NCI-H2029 (cell line): ENCODE measurements around the gene TYK2.
"Not testable (repeated sequence)": the region's sequence is repeated elsewhere in the genome, so short reads cannot be mapped to it uniquely, and the experiment has no call there.

Experiments
- DNase-seq: peaks from one replicate; lab custom pipeline; 2025; lab: John Stamatoyannopoulos, UW

The TYK2 gene

DNA sequence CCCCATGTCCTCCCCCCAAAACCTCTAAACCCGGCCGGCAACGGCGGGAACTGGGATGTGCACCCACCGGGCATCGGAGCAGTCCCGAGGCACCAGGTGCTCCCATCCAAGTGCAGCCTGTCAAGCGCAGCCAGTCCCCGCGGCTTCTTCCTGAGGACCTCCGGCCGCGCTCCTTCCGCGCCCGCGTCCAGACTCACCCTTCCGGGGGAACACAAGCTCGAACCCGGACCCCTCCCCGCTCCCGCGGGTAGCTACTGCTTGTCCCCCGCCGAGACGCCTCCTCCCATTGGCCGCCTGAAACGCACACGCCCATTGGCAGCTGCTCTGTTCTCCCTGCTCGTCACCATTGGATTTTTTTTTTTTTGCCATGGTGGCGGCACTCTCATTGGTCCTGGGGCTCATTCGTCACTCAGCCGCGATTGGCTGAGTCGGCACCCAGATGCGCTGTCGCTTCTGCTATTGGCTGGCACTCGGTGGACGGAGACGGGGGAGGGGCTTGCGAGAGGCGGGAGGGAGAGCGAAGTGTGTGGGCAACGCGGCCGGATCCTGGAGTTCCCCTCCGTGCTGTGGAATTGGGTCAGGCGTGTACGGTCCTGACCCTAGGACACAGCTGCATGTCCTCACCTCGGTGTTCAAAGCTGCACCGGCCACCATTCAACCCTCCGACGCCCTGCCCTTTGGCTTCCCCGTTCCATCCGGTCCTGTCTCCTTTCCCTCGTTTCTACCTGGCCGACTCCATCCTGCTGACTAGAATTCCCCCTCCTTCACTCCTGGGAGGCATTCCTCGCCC lies at the start of gene TYK2:
Gene TYK2, minus strand, starts transcription at position 260 of the 790 bp plus-strand sequence. CDS start 2,166 bp downstream, outside the sequence.
- peak; percentile 98 for DNase-seq

- no peak for DNase-seq
Observed at GRCh38 chr19:10428996-10429381, 48.6 kb upstream of the TYK2 start.

DNA sequence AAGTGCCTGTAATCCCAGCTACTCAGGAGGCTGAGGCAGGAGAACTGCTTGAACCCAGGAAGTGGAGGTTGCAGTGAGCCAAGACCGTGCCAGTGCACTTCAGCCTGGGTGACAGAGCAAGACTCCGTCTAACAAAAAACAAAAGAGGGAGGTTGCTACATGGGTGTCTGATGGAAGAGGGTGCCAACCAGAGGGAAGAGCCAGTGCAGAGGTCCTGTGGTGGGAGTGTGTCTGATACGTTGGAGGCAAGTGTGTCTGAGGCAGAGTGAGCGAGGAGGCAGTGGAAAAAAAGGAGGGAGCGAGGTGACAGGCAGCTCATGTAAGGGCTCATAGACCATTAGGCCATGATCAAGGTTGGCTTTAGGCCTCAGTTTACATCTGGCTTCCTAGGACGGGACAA lies 46.8 kb upstream of the TYK2 start:
- no peak for DNase-seq

DNA sequence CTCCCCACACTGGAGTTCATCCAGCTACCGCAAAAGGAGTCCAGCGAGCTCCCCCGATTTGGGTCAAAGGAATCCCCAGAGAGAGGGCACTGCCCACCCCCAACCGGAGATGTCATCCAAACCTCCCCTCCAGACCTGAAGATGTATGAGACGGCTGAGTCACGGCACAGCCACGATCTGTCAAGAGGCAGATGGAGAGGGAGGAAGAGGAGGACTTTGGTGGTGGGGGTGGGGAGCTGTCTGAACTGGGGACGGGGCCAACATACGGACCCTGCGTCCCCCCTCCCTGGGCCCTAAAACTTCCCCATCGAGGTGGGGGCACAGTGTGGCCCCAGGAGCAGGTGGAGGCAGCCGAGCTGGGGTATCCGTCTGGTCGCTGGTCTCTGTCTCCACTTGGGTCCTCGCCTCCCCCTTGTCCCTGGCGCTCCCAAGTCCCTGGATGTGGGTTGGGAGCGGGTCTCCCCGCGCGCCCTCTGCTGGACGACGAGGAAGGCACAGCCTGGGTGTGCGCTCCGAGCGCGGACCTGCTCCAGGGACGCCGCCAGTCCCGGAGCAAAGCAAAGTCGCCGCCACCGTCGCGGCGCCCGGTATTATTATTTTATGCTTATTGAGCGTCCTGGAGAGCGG lies 43.8 kb upstream of the TYK2 start:
- DNase-seq = peak; percentile 34

DNA sequence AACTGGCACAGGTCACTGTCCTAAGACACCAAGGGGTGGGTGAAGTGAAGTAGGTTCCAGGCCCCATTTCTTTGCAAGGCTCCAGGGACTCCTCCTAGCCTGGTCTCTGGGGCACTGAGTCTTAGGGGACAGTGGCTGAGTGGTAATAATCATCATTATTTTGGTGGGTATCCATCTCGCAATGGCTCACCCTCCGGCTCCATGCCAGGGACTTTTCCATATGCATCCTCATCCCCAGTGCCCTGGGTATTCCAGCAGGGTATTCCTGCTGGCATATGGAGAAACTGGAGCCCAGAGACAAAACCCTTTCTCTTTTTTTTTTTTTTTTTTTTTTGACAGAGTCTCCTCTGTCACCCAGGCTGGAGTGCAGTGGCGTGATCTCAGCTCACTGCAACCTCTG lies 42.5 kb upstream of the TYK2 start:
- no peak for DNase-seq

- no peak for DNase-seq
Observed at GRCh38 chr19:10422046-10422461, 41.7 kb upstream of the TYK2 start.

GRCh38 chr19:10421240-10422045 lies 41.1 kb upstream of the TYK2 start:
- no peak for DNase-seq

GRCh38 chr19:10420444-10421239 lies 40.3 kb upstream of the TYK2 start, which contains the start of gene PDE4A:
TSS of gene PDE4A (plus strand) at chr19:10420538. CDS start at chr19:10420765, 227 bp downstream.
- DNase-seq = no peak

- DNase-seq = no peak
Observed at GRCh38 chr19:10419646-10420443, 39.5 kb upstream of the TYK2 start.

DNA sequence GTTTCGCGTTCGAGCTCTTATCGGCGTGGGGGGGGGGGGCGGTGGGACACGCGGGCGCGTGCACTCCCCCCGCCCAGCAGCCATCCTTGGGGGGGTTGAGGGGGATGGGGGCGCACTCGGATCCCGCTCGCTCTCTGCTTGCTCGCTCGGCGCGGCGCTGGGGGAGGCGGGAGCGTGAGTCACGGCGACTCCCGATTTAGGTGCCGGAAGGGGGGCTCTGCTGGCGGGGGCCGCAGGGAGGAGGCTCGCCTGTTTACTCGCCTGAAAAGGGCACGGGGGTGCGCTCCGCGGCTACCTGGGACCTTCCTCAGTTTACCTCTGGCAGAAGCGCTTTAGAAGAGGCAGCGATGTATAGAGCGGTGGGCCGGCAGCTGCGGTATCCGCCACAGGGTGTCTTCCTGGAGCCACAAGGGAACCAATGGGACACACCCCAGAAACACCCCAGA lies 38.9 kb upstream of the TYK2 start:
- DNase-seq = no peak

- DNase-seq = no peak
Observed at GRCh38 chr19:10418485-10419199, 38.3 kb upstream of the TYK2 start.

- DNase-seq = no peak
Observed at GRCh38 chr19:10418235-10418484, 37.8 kb upstream of the TYK2 start.

DNA sequence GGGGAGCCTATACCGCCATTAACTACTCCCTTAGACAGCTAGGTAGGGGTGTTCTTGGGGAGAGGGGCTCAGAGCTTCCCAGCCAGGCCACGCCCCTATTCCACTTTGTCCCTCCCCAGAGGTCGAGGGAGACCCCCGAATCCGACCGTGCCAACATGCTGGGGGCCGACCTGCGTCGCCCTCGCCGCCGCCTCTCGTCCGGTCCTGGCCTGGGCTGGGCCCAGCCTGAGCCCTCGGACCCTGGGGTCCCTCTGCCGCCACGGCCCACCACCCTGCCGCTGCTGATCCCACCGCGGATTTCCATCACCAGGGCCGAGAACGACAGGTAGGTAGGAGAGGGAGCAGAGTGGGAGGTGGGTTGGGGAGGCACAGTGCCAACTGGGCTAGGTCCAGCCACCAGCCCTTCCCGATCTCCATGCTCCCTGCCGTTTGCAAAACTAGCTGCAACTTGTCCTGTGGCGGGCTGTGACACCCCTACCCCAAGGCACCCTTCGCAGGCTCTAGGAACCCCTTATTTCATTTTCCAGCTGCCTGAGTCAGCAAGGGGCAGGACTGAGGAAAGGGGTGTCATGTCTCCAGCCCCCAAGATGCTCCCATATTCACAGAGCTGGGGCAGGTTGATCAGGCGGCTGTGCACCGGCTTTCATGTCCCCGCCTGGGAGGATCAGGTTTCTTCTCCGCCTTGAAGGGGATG lies 37.3 kb upstream of the TYK2 start:
- DNase-seq = no peak

DNA sequence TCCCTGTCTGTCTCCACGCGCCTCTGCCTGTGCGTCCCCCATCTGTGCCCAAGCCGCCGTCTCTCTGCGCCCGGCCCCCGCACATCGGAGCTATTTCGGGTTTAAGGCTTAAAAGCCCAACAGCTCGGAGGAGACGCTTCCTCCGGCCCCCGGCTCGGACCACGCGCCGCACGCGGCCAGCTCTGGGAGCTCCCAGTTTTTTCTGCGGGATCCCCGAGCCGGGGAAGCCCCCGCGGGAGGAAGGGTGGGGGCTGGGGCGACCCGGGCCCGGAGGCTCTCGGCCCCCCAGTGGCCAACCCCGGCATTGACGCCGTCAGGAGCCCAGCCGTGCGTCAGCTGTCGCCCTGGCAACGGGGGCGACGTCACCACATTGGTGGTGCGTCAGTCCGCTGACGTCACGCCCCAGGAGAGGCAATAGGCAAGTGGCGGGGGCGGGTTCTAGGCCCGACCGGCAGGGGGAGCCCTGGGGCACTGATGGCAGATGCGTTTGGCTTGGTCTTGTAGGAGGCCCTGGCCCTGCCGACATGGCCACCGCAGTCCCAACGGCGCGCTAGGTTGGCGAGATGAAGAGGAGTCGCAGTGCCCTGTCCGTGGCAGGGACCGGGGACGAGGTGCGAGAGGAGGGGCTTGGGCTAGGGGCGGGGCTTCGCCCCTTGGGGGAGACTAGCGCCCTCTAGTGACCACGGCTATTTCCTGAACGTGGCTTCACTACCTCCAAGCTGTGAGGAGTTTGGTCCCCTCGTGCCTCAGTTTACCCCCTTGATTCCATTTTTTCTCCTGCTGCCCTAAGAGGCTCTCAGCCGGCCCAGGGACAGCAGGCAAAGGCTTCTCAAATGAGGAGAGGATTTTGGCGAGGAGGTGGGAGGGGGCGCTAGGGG lies 36.2 kb upstream of the TYK2 start:
- peak; percentile 89 for DNase-seq

GRCh38 chr19:10416083-10416379 lies 35.7 kb upstream of the TYK2 start:
- DNase-seq = no peak

- no peak for DNase-seq
Observed at GRCh38 chr19:10412257-10412977, 32.0 kb upstream of the TYK2 start.

- DNase-seq = not testable (repeated sequence)
Observed at GRCh38 chr19:10411224-10411623, 30.9 kb upstream of the TYK2 start.

DNA sequence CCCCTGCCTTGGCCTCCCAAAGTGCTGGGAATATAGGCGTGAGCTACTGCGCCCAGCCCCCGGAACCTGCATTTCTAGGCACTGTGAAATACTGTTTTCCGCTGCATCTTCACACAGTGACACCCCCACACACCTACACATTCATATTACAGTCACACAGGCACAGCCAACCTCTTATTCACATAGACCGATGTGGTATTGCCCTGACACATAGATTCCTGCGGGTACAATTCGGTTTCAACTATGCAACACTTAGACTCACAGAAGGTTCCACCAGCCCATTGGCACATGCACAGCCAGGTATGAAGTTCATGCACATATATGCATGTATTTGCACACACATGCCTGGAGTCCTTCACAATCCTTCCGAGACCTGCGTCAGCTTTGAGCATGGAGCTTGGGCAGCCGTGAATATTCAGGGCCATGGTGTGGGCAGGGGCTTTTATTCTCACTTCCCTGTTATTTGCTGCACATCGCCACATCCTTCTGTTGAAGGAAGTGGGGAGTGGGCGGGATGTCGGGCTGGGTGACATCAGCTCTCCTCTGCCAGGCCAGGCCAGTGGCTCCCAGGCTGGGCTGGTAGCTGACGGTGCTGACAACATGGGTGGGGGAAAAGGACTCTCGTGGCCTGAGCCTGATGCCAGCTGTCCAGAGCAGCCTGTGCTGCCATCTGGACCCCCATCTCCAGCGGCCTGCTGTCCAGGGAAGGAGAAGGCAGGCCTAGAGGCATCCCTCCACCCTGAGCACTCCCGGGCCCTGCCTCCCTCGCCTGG lies 28.3 kb upstream of the TYK2 start:
- DNase-seq = no peak
